Stimulated activated CD8-positive, alpha-beta memory T cell treated with anti-CD3 and anti-CD28 coated beads, Interleukin-2, amount 100 ng/mL, for 1 hour (primary cell): ENCODE results near the gene FAAH.

Experiments used
- DNase-seq, 2 donors: peaks; one replicate each; pipeline ENCODE4 v3.0.0-alpha.2; 2020; ENCODE audit warnings: low read depth in 2 of 2

The FAAH gene

DNA sequence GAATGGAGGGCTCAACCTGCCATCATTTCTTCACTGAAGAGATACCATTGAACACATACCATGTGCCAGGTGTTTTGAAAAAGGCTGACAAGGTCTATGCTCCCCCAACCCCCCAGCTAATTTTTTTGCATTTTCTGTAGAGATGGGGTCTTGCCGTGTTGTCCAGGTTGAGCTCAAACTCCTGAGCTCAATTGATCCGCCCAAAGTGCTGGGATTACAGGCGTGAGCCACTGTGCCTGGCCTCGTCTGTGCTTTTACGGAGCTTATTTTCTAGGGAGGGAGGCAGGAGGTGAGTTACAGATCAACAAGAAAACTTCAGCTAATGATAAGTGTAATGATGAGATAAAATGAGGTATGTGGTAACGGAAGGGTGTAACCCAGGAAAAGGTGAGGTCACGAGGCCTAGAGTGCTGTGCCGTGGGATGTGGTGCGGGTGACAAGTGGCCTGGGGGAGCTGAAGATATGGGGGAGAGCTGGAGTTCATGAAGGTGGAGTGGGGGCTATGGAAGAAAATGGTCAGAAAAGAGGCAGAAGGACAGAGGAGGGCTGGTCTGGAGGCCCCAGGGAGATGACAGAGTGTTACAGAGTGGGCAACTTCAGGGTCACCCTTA, 28.2 kb downstream of the FAAH start:
- no peak for DNase-seq

DNA sequence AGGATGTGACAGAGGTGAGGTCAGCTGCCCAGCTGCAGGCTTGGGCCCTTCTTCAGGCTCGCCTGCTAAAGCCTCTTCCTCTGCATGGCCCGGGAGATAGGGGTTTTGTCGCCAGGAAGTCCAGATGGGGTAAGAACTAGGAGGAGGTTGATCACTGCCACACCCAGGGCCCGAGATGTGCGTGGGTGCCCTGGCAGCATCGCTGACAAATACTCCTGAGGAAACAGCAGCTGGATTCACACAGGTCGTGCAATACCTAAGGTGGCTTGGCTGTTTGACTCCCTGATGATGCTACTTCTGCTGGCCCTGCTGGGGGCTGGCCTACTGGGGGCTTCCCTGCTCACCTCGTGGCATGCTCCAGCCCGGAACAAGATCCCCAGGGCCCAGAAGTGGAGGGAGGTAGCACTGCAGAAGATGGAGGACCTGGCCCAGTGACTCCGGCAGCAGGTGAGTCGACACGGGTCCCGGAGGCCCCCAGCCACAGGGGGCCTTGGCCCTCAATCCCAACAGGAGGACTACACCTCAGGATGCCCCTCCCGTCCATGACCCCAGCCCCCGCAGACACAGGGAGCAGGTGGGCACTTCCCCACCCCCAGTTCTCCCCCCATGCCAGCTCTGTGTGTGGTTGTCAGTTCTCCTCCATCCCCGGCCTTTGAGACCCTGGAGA, 29.6 kb downstream of the FAAH start:
- DNase-seq: no peak

DNA sequence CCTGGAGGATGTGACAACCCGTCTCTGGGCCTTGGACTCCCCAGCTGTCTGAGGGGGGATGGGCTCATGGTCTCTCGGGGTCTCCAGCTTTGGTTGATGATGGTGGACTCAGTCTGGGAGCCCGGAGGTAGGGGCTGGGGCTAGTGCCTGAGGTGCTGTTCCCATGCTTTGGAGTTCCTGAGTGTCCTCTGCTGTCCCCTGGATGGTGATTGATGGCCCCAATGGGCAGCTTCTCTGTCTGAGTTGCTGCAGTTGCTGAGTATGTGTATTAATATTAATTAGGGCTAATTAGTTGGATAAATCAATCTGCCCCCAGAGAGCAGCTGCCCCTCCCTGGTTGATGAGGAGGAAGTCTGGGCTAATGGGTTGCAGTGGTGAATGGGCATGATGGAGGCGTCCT, 30.6 kb downstream of the FAAH start:
- no peak for DNase-seq

DNA sequence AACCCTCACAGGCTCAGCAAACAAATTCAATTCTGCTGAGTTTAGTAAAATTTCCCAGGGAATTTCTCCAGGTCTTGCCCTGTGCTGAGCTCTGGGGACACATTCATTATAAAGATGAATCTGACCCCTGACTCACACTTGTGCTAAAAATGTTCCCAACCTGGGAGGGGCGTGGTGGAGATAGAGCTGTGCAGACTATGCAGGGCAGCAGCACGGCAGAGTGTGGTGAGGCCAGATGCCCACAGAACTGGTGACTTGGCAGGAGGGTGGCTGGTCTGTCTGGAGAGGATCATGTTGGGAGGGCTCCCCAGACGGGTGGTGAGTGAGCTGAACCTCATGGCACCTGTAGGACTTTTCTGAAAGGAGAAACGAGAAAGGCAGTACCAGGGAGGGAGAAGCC, 31.6 kb downstream of the FAAH start:
- no peak for DNase-seq

GRCh38 chr1:46427541-46427940, 33.4 kb downstream of the FAAH start:
- DNase-seq: no peak

DNA sequence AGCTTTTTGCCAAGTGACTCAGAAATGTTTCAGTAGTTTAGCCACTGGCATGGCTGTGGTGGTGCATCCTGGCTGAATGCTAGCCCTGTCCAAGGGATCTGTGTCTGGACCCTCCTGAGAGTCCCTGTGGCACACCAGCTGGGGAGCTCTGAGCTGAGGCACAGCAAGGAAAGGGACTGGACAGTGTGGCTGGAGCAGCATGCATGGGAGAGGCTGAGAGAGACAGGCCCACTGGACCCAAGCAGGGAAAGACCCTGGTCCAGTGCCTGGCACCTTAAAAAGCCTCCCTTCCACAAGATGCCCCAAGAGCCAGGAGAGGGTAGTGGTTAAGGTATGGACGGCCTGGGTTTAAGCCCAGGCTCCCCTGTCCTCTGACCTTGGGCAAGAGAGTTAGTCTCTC, 35.3 kb downstream of the FAAH start:
- no peak for DNase-seq

GRCh38 chr1:46431695-46432094, 37.6 kb downstream of the FAAH start:
- no peak for DNase-seq

DNA sequence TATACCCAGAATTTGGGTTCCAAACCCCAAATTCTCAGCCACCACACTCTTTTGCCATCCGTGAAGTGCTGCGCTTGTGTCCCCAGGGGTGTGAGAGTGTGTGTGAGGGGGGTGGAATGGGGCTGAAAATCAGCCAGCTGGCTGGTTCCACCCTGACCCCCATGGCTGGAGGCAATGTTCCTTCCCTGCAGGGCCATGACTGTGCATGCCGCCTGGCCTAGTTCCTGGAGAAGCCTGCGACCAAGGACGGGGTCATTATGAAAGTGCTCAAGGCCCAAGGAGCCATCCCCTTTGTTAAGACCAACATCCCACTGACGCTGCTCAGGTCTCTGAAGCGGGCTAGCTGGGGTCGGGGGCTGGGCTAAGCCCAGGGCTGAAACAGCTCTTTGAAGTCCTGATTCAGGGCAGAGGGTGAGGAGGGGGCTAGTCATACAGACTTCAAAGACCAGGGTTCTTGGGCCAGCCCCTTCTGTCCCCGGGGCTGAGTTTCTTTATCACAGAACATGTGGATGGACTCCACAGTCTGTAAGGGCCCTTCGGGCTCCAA, 38.7 kb downstream of the FAAH start:
- DNase-seq: no peak

- DNase-seq: no peak
Observed at GRCh38 chr1:46434358-46434757, 40.2 kb downstream of the FAAH start.

GRCh38 chr1:46436844-46437243, 42.7 kb downstream of the FAAH start:
- DNase-seq: no peak

DNA sequence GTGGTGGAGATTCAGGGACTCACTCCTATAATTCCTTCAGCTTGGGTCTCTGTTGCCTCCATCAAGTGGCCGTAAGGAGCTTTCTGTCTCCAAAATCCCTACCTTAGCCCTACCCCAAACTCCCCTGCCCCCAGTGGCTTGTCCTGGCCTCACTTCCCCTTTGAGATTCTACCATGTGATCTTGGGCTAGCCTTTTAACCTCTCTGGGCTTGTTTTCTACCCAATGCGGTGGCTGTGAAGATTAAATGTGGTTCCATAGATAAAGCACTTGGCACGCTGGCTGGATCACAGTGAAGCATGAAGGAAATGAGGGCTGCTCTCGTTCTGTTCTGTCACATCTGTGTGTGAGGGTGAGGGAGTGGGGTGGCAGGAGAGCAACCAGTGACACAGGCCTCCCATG, 43.6 kb downstream of the FAAH start:
- DNase-seq: no peak

DNA sequence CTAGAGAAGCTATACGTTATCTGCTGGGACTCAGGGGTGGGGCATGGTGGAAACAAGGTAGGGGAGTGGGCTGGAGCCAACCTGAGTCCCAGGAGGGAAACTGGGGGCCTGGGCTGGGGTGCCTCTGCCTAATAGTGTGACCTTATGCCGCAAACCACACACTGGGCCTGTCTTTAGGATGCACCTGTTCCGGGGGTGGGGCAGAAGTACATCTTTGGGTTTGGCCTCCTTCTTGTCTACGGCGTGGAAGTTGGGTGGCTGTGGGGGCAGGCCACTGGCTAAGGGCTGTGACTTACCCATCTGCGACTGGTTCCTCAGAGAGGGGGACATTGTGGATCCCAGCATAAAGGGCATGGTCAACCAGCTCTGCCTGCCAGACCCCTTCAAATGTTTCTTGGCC, 44.2 kb downstream of the FAAH start:
- DNase-seq: no peak

- DNase-seq: no peak
Observed at GRCh38 chr1:46440478-46440877, 46.4 kb downstream of the FAAH start.

- peak; percentile 46 for DNase-seq
Observed at GRCh38 chr1:46442317-46443161, 48.4 kb downstream of the FAAH start.

GRCh38 chr1:46444466-46444865, 50.3 kb downstream of the FAAH start:
- no peak for DNase-seq

DNA sequence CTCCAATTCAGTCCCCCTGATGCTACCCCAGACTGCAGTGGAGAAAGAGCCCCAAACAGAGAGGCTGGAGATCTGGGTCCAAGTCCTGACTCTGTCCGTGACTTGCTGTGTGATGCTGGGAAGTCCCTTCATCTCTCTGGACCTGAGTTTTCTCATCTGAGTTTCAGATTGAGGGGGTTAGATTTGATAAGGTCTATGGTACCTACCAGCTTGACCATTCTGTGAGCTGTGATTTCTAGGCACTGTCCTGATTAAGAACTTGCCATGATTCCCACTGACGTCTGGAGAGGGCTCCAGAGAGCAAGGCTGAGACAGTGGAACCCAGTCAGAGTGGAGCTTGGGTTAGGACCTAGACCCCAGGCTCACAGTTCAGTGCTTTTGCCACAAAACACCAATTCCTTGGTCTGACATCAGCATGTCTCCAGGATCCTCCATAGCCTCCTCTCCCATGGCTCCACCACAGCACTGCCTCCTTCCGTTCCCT, 51.7 kb downstream of the FAAH start:
- DNase-seq: no peak

DNA sequence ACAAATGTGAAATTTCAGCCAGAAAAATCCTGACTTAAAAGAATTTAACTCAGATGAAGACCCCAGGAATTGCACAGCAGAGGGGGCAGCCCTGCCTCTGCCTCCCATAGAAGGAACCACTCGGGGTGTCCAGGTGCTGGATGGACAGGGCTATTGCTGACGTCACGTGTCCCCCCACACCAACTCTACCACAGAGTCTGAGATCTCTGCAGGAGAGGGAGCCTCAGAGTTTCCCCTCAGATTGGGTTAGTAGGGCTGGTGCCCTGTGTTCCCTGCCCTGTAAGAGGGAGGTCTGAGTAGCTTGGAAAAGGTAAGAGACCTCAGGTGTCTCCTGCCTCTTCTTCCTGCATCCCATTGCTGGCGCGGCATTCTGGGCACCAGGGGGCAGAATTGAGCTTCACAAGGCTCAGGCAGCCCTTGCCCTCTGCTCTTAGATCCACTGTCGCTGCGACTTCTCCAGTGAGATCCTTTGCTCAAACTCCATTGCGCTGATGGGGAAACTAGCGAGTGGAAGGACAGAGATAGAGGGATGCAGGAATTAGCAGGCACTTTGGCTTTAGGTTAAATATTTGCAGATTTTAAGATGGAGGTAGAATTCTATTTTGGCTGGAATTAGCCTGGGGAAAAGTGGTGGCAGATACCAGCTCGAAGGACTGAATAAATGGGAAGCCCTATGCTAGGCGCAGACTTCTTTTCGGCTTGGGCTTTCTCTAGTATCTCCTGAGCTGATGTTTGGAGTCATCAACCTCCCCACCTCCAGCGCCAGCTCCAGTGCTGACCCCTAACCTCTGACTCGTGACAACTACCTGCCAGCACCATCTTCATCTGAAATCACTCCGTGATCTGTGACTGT, 52.8 kb downstream of the FAAH start:
- DNase-seq: peak; percentile 46 to 55

DNA sequence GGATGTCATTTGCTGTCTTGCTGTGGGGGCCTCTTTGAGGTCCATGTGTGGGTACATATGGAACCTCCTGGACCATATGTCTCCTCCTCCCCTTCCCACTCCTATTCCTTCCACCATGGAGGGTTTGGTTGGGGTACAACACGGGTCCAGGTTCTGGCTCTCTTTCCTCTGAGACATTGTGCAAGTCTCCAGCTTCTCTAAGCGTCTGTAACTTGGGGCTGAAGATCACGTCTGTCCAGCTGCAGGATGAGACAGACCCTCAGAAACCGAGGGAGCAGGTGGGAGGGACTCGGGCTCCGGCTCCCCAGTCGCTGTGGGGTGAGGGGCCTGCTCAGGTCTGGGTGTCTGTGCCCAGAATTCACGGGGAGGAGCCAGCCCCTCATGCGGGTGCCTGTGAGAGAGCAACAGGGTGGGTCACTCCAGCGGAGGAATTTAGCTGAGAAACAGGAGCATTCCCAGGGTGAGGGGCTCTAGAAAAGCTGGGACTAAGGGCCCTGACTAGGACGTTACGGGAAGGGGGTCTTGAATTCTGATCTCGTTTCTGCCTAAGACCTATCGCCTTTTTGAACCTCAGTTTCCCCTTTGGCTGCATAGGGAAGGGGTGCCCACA, 53.5 kb downstream of the FAAH start:
- DNase-seq: no peak

GRCh38 chr1:46448109-46448911, 54.2 kb downstream of the FAAH start:
- DNase-seq: no peak
